Ishikawa (cell line): ENCODE measurements around the gene EIF3L.

Experiments
- CEBPB ChIP-seq: IDR thresholded peaks from 2 replicates; pipeline ENCODE4 v1.6.1; 2012
- EP300 ChIP-seq: IDR thresholded peaks from 2 replicates; pipeline ENCODE4 v1.6.1; 2012; ENCODE audit warnings: borderline replicate concordance
- FOXM1 ChIP-seq: IDR thresholded peaks from 2 replicates; pipeline ENCODE4 v1.6.1; 2012; ENCODE audit warnings: low read depth, borderline replicate concordance
- RAD21 ChIP-seq: IDR thresholded peaks from 2 replicates; pipeline ENCODE4 v1.6.1; 2012; ENCODE audit warnings: low read depth
- REST ChIP-seq: IDR thresholded peaks from 2 replicates; pipeline ENCODE4 v1.6.1; 2012; ENCODE audit warnings: low read depth, mild to moderate bottlenecking
- USF1 ChIP-seq: IDR thresholded peaks from 2 replicates; pipeline ENCODE4 v1.6.1; 2012
- YY1 ChIP-seq: IDR thresholded peaks from 2 replicates; pipeline ENCODE4 v1.6.1; 2012; ENCODE audit warnings: low read depth
- TF ChIP-seq, protein P1 (sequence below): IDR thresholded peaks from 2 replicates; pipeline ENCODE4 v1.6.1; 2012

DNA sequence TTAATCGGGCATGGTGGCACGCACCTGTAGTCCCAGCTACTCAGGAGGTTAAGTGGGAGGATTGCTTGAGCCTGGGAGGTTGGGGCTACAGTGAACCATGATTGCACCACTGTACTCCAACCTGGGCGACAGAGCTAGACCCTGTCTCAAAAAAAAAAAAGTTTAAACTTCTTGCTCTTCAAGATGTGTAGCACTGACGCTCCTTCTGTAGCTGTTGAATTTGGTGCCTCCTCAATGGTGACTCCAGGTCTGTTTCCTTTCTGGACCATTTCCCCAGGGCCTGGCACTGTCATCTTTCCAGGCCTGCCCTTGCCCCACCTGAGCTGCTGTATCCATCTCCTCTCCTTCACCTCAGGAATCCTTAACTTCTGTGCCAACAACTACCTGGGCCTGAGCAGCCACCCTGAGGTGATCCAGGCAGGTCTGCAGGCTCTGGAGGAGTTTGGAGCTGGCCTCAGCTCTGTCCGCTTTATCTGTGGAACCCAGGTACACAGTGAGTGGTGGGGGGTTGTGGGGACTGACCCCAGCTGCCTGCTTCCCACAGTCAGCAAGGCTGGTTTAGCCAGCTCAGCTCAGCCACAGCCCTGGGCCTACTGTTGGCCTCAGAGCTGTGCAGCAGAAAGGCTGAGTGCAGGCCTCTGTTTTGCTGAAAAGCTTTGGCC, 39.4 kb upstream of the EIF3L start:
- TF ChIP-seq USF1 (no peak), EP300 (no peak), RAD21 (no peak), CEBPB (no peak), REST (no peak), YY1 (no peak), FOXM1 (no peak)
- TF ChIP-seq, protein P1, sequence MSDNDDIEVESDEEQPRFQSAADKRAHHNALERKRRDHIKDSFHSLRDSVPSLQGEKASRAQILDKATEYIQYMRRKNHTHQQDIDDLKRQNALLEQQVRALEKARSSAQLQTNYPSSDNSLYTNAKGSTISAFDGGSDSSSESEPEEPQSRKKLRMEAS: no peak
